Subcutaneous abdominal adipose tissue (tissue), 5 donors: ENCODE data around the gene TSPYL1.

ENCODE experiments used
- H3K27ac ChIP-seq: one replicate; pipeline ENCODE4 v1.7.0; 2013; ENCODE audit warnings: low read depth, mild to moderate bottlenecking, inconsistent platforms, low read length, moderate library complexity
- H3K27me3 ChIP-seq, 5 donors: one replicate each; pipeline ENCODE4 v1.7.0; 2013; ENCODE audit warnings: low read length in 5 of 5, inconsistent platforms in 1 of 5; ENCODE audit not compliant: control insufficient read depth in 5 of 5, insufficient read depth in 4 of 5
- H3K36me3 ChIP-seq, 5 donors: one replicate each; pipeline ENCODE4 v1.7.0; 2013; ENCODE audit warnings: low read length in 5 of 5; ENCODE audit not compliant: control insufficient read depth in 5 of 5, insufficient read depth in 5 of 5
- H3K4me1 ChIP-seq, 5 donors: one replicate each; pipeline ENCODE4 v1.7.0; 2013; ENCODE audit warnings: low read length in 5 of 5, mild to moderate bottlenecking in 3 of 5, moderate library complexity in 1 of 5; ENCODE audit not compliant: control insufficient read depth in 5 of 5, insufficient read depth in 5 of 5
- H3K4me3 ChIP-seq, 5 donors: one replicate each; pipeline ENCODE4 v1.7.0; 2013; ENCODE audit warnings: low read length in 5 of 5, low read depth in 1 of 5
- H3K9ac ChIP-seq, 5 donors: one replicate each; pipeline ENCODE4 v1.7.0; 2013; ENCODE audit warnings: low read length in 5 of 5, mild to moderate bottlenecking in 4 of 5, moderate library complexity in 3 of 5
- H3K9me3 ChIP-seq, 5 donors: one replicate each; pipeline ENCODE4 v1.7.0; 2013; ENCODE audit warnings: low read length in 5 of 5; ENCODE audit not compliant: control insufficient read depth in 5 of 5
- donor health status: healthy.
- donor health status: healthy.
- donor health status: healthy.
- donor health status: healthy.
- donor health status: healthy.

Gene TSPYL1

DNA sequence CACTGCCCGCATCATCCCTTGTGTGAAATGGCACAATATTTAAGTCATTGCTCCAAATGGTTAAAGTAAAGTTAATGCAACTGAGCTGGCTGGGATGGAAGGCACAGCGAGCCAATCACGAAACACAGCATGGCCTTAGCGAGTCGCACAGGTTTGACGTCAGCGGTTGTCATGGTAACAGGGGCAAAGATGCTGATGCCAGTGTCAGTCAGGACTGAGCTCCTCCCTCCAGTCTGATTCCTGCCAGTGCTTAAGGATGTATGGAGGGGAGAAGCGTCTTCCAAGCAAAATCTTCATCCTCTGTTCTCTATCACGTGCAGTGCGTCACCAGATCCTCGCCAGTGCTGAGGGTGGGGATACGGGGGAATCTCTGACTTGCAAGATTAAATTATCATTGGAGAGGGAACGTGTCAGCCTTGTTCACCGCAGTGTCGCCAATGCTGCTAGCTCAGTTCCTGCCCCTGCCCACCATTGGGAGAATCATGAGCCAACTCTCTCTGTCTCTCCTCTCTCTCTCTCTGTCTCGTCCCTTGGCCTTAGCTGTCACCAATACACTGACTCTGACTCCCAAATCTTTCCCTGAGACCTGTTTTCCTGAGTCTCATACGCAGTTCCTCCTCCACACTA is 50.3 kb downstream of the TSPYL1 start:
- Histone ChIP-seq H3K27me3 (no peaks in the 10 kb centered on the region), H3K9ac (no peak overlapping the region), H3K4me1 (no peaks in the 10 kb centered on the region), H3K27ac (no peak overlapping the region), H3K36me3 (peaks cover 0 to 5% (median 0%) of the 10 kb centered on the region in 5 donors), H3K4me3 (peak overlapping the region in 3 of 5 donors; percentile 15 to 57 (median 22)), H3K9me3 (no peaks in the 10 kb centered on the region)
